HepG2 (cell line): Measurements from ENCODE around the gene CYP2W1. TPM values are rescaled to one million over a fixed set of nuclear protein-coding genes. Genes with fewer than 3 reads are reported as not detected.

Source experiments
- FOXP1 ChIP-seq, 2 experiments: fragments of 450-650 bp in 1 of 2; IDR thresholded peaks; 2 replicates each; pipeline ENCODE4 v1.6.1; 2017 to 2018; ENCODE audit warnings: antibody characterized with exemption in 1 of 2
- GMEB1 ChIP-seq: sonication (generic); formaldehyde crosslinking; IDR thresholded peaks from 2 replicates; pipeline ENCODE4 v1.5.1; 2020; ENCODE audit warnings: missing genetic modification reagents, mild to moderate bottlenecking, borderline replicate concordance
- HCFC1 ChIP-seq: fragments of 150-350 bp; IDR thresholded peaks from 2 replicates; pipeline ENCODE4 v1.6.1; 2014; ENCODE audit warnings: low read depth, low read length
- KDM4B ChIP-seq: sonication (generic); formaldehyde crosslinking; IDR thresholded peaks from 2 replicates; pipeline ENCODE4 v1.4.0; 2020; ENCODE audit warnings: missing genetic modification reagents
- MAFG ChIP-seq: sonication (generic); formaldehyde crosslinking; IDR thresholded peaks from 2 replicates; pipeline ENCODE4 v1.5.1; 2020; ENCODE audit warnings: mild to moderate bottlenecking, missing genetic modification reagents
- MED13 ChIP-seq: sonication (generic); formaldehyde crosslinking; IDR thresholded peaks from 2 replicates; pipeline ENCODE4 v1.5.0; 2020; ENCODE audit warnings: missing genetic modification reagents
- MIXL1 ChIP-seq: IDR thresholded peaks from 2 replicates; pipeline ENCODE4 v1.6.1; 2016
- ONECUT2 ChIP-seq: sonication (generic); formaldehyde crosslinking; IDR thresholded peaks from 2 replicates; pipeline ENCODE4 v1.4.0; 2020; ENCODE audit warnings: missing genetic modification reagents
- PITX1 ChIP-seq: sonication (generic); formaldehyde crosslinking; IDR thresholded peaks from 2 replicates; pipeline ENCODE4 v1.5.1; 2020; ENCODE audit warnings: mild to moderate bottlenecking, missing genetic modification reagents
- RBAK ChIP-seq: sonication (generic); formaldehyde crosslinking; IDR thresholded peaks from 2 replicates; pipeline ENCODE4 v1.5.1; 2020; ENCODE audit warnings: mild to moderate bottlenecking, missing genetic modification reagents
- RFX1 ChIP-seq: fragments of 450-650 bp; IDR thresholded peaks from 2 replicates; pipeline ENCODE4 v1.6.1; 2017
- RFXAP ChIP-seq: sonication (generic); formaldehyde crosslinking; IDR thresholded peaks from 2 replicates; pipeline ENCODE4 v1.4.0; 2020; ENCODE audit warnings: missing genetic modification reagents, borderline replicate concordance
- SAP130 ChIP-seq: IDR thresholded peaks from 2 replicates; pipeline ENCODE4 v1.6.1; 2016; ENCODE audit warnings: low read depth
- SOX5 ChIP-seq: IDR thresholded peaks from 2 replicates; pipeline ENCODE4 v1.6.1; 2016; ENCODE audit warnings: borderline replicate concordance
- SSRP1 ChIP-seq: IDR thresholded peaks from 2 replicates; pipeline ENCODE4 v1.6.1; 2016; ENCODE audit warnings: control low read depth
- TAF15 ChIP-seq: fragments of 200-400 bp; formaldehyde crosslinking; IDR thresholded peaks from one replicate; pipeline ENCODE4 v1.6.1; 2018; ENCODE audit warnings: mild to moderate bottlenecking, low read depth, low read length; ENCODE audit not compliant: poor library complexity, severe bottlenecking
- TGIF2 ChIP-seq: IDR thresholded peaks from 2 replicates; pipeline ENCODE4 v1.6.1; 2016; ENCODE audit warnings: control low read depth, missing compliant biosample characterization
- WIZ ChIP-seq: sonication (generic); formaldehyde crosslinking; IDR thresholded peaks from 2 replicates; pipeline ENCODE4 v1.5.1; 2020; ENCODE audit warnings: mild to moderate bottlenecking, missing genetic modification reagents
- ZHX1 ChIP-seq: sonication (generic); formaldehyde crosslinking; IDR thresholded peaks from 2 replicates; pipeline ENCODE4 v1.8.1; 2022; ENCODE audit warnings: low read depth, mild to moderate bottlenecking, missing genetic modification reagents
- ZNF382 ChIP-seq: sonication (generic); formaldehyde crosslinking; IDR thresholded peaks from 2 replicates; pipeline ENCODE4 v1.5.0; 2020; ENCODE audit warnings: missing genetic modification reagents, mild to moderate bottlenecking, borderline replicate concordance
- ZNF460 ChIP-seq: sonication (generic); formaldehyde crosslinking; IDR thresholded peaks from 2 replicates; pipeline ENCODE4 v1.5.1; 2020; ENCODE audit warnings: missing genetic modification reagents, mild to moderate bottlenecking, borderline replicate concordance
- ZNF607 ChIP-seq: sonication (generic); formaldehyde crosslinking; IDR thresholded peaks from 2 replicates; pipeline ENCODE4 v1.5.1; 2020; ENCODE audit warnings: missing genetic modification reagents, mild to moderate bottlenecking, borderline replicate concordance
- ZNF766 ChIP-seq: sonication (generic); formaldehyde crosslinking; IDR thresholded peaks from 2 replicates; pipeline ENCODE4 v1.5.0; 2020; ENCODE audit warnings: missing genetic modification reagents, borderline replicate concordance
- polyA plus RNA-seq, 8 experiments: library from polyadenylated mRNA; depleted of rRNA in 3 of 8; stranded (reverse) in 7 of 8; unstranded in 1 of 8; fragments of >200 nt; fragmentation: Illumina TruSeq in 4 of 8; extraction: Trizol in 4 of 8; gene quantifications; 2 replicates each; pipeline versions ENCODE4 v1.2.1 to v1.2.3, GENCODE V29; 2011 to 2016; ENCODE audit warnings: low read depth in 4 of 8, missing spikeins in 1 of 8, mixed read lengths in 1 of 8; ENCODE audit not compliant: insufficient read depth in 1 of 8
- total RNA-seq, 5 experiments: library from RNA; depleted of rRNA; stranded (reverse); fragments of >200 nt; fragmentation: Illumina TruSeq; extraction: Trizol; gene quantifications; 2 replicates each; pipeline ENCODE4 v1.2.3, GENCODE V29; 2016; ENCODE audit warnings: low read depth in 1 of 5
- TF ChIP-seq, protein P1 (sequence below): IDR thresholded peaks from 2 replicates; pipeline ENCODE4 v1.6.1; 2012; ENCODE audit warnings: inconsistent platforms
- TF ChIP-seq, protein P2 (sequence below): sonication (generic); formaldehyde crosslinking; IDR thresholded peaks from 2 replicates; pipeline ENCODE4 v1.4.0; 2020; ENCODE audit warnings: missing genetic modification reagents

The CYP2W1 gene
- total and polyA plus RNA-seq, 2 of the 13 experiments (the other 11 are each of a cell fraction or from before 2014, with no cell fraction given), result 19.5 to 31.7 TPM

DNA sequence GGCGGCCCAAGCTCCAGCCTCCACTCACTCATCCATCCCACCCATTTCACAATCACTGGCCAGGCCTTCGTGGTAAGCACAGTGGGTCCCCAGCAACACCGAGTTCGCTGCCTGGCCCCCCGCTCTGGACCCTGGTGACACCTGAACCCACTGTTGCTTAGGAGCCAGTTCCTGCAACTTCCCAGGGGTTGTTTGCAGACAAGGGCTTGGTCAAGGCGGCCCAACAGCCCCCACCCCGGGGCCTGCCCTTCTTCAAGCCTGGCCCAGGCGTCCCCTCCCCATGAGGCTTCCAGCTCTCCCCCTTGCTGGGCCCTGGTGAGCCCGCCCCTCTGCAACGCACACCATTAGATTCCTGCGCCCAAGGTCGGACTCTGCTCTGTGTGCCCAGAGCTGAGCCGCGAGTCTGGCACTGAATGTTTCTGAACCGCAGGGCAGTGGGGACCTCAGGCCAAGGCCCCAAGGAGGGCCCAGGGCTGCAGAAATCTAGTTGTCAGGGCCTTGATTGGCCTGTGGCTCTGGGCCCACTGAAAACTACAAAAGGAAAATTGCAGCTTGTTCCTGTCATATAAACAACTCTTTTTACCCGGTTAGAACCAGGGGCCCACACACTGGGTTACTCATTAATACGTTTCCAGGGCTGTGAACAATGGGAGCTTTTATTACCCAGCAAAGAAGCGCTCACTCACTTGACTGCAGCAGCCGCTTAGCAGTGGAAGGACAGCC lies 5.5 kb upstream of the CYP2W1 start (continued):
- TF ChIP-seq TGIF2 (CRISPR knock-in tag) (peak; percentile 29; the same call in 1 of the 2 replicates), RFX1 (no peak), ZNF382 (CRISPR knock-in tag) (no peak), PITX1 (peak; percentile 72; the same call in 1 of the 2 replicates), SOX5 (CRISPR knock-in tag) (peak; percentile 82), SAP130 (peak; percentile 91), ZNF766 (CRISPR knock-in tag) (peak; percentile 81; the same call in 1 of the 2 replicates), SSRP1 (no peak; the same call in 1 of the 2 replicates), ZHX1 (peak; percentile 78), MIXL1 (CRISPR knock-in tag) (no peak; the same call in 1 of the 2 replicates), WIZ (CRISPR knock-in tag) (no peak), HCFC1 (no peak), ZNF607 (CRISPR knock-in tag) (peak; percentile 66; the same call in 1 of the 2 replicates), TAF15 (no peak), ZNF460 (CRISPR knock-in tag) (peak; percentile 33; the same call in 1 of the 2 replicates), RFXAP (peak; percentile 72), FOXP1 (IDR thresholded peaks at IDR 0.05) (no peak), FOXP1 (CRISPR knock-in tag; IDR thresholded peaks at IDR 0.05) (peak; percentile 73), ONECUT2 (CRISPR knock-in tag) (peak; percentile 32; the same call in 1 of the 2 replicates), KDM4B (CRISPR knock-in tag) (0 out of 2 replicates have a peak, but pooled peaks have one; percentile 41), MAFG (CRISPR knock-in tag) (no peak), GMEB1 (CRISPR knock-in tag) (peak; percentile 80; the same call in 1 of the 2 replicates), MED13 (peak; percentile 89; the same call in 1 of the 2 replicates), RBAK (CRISPR knock-in tag) (no peak)
- TF ChIP-seq, protein P1, sequence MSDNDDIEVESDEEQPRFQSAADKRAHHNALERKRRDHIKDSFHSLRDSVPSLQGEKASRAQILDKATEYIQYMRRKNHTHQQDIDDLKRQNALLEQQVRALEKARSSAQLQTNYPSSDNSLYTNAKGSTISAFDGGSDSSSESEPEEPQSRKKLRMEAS, result no peak
- TF ChIP-seq, protein P2, sequence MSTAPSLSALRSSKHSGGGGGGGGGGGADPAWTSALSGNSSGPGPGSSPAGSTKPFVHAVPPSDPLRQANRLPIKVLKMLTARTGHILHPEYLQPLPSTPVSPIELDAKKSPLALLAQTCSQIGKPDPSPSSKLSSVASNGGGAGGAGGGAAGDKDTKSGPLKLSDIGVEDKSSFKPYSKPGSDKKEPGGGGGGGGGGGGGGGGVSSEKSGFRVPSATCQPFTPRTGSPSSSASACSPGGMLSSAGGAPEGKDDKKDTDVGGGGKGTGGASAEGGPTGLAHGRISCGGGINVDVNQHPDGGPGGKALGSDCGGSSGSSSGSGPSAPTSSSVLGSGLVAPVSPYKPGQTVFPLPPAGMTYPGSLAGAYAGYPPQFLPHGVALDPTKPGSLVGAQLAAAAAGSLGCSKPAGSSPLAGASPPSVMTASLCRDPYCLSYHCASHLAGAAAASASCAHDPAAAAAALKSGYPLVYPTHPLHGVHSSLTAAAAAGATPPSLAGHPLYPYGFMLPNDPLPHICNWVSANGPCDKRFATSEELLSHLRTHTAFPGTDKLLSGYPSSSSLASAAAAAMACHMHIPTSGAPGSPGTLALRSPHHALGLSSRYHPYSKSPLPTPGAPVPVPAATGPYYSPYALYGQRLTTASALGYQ, result peak; percentile 93
